ENCODE data around the gene ACD. TPM values are rescaled to one million over a fixed set of nuclear protein-coding genes. Genes with fewer than 3 reads are reported as not detected.
A peak's percentile ranks its signal among the peaks of the same experiment; 100 is the strongest.

The ACD gene
- total RNA-seq, 1 donor from 2014 or later = 24.5 TPM

GRCh38 chr16:67666559-67667452 is 6.7 kb upstream of the ACD start, which contains the start of the genes C16orf86 and ENKD1:
TSS of gene C16orf86 (plus strand) at chr16:67666814. CDS start at chr16:67666971, 157 bp downstream.
TSS of gene ENKD1 (minus strand) at chr16:67666750. CDS start at chr16:67666442, 308 bp downstream.
- DNase-seq (ENCODE audit: low spot score in 2 of 2, unreplicated experiment in 2 of 2) = peak in 1 of 2 experiments; percentile 56

GRCh38 chr16:67666032-67666551 is 6.0 kb upstream of the ACD start:
- H3K9me3 Mint-ChIP-seq = no peaks in the 10 kb centered on the region
- TF ChIP-seq, protein P1, sequence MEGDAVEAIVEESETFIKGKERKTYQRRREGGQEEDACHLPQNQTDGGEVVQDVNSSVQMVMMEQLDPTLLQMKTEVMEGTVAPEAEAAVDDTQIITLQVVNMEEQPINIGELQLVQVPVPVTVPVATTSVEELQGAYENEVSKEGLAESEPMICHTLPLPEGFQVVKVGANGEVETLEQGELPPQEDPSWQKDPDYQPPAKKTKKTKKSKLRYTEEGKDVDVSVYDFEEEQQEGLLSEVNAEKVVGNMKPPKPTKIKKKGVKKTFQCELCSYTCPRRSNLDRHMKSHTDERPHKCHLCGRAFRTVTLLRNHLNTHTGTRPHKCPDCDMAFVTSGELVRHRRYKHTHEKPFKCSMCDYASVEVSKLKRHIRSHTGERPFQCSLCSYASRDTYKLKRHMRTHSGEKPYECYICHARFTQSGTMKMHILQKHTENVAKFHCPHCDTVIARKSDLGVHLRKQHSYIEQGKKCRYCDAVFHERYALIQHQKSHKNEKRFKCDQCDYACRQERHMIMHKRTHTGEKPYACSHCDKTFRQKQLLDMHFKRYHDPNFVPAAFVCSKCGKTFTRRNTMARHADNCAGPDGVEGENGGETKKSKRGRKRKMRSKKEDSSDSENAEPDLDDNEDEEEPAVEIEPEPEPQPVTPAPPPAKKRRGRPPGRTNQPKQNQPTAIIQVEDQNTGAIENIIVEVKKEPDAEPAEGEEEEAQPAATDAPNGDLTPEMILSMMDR (IDR thresholded peaks at IDR 0.05; ENCODE audit: unreplicated experiment) = no peak
- no peaks in the 10 kb centered on the region for H3K27me3 Mint-ChIP-seq (ENCODE audit: low read depth)
- H3K4me1 Mint-ChIP-seq = peaks cover 8% of the 10 kb centered on the region
- peaks cover 2% of the 10 kb centered on the region for H3K36me3 Mint-ChIP-seq
- no peak for DNase-seq (ENCODE audit: low spot score in 2 of 2, unreplicated experiment in 2 of 2)
- no peak overlapping the region for H3K27ac Mint-ChIP-seq
- H3K4me3 Mint-ChIP-seq = peak overlapping the region; percentile 70

More at GRCh38 chr16:67666559-67667452, 6.7 kb upstream of the ACD start, which contains the start of the genes C16orf86 and ENKD1:
- Mint-ChIP-seq H3K27me3 (ENCODE audit: low read depth) (no peaks in the 10 kb centered on the region), H3K4me3 (peak within 1 kb of the TSS; percentile 73), H3K36me3 (peaks cover 2% of the 10 kb centered on the region), H3K4me1 (peaks cover 4% of the 10 kb centered on the region), H3K27ac (peak within 1 kb of the TSS; percentile 64), H3K9me3 (no peaks in the 10 kb centered on the region)
- TF ChIP-seq, protein P1 (IDR thresholded peaks at IDR 0.05; ENCODE audit: unreplicated experiment) = no peak

GRCh38 chr16:67665598-67665997 is 5.5 kb upstream of the ACD start:
- no peak for DNase-seq (ENCODE audit: low spot score in 2 of 2, unreplicated experiment in 2 of 2)
- TF ChIP-seq, protein P1 (IDR thresholded peaks at IDR 0.05; ENCODE audit: unreplicated experiment) = no peak
- Mint-ChIP-seq H3K4me1 (peaks cover 9% of the 10 kb centered on the region), H3K9me3 (no peaks in the 10 kb centered on the region), H3K4me3 (peak overlapping the region; percentile 70), H3K27ac (no peak overlapping the region), H3K27me3 (ENCODE audit: low read depth) (no peaks in the 10 kb centered on the region), H3K36me3 (peaks cover 2% of the 10 kb centered on the region)

- no peaks in the 10 kb centered on the region for H3K9me3 Mint-ChIP-seq
- H3K36me3 Mint-ChIP-seq = peaks cover 2% of the 10 kb centered on the region
- DNase-seq (ENCODE audit: low spot score in 2 of 2, unreplicated experiment in 2 of 2) = no peak
- H3K4me1 Mint-ChIP-seq = peaks cover 9% of the 10 kb centered on the region
- TF ChIP-seq, protein P1 (IDR thresholded peaks at IDR 0.05; ENCODE audit: unreplicated experiment) = no peak
- H3K27ac Mint-ChIP-seq = no peak overlapping the region
- no peaks in the 10 kb centered on the region for H3K27me3 Mint-ChIP-seq (ENCODE audit: low read depth)
- peak overlapping the region; percentile 24 for H3K4me3 Mint-ChIP-seq
These were observed 4.8 kb upstream of the ACD start for GRCh38 chr16:67664871-67665270.

DNA sequence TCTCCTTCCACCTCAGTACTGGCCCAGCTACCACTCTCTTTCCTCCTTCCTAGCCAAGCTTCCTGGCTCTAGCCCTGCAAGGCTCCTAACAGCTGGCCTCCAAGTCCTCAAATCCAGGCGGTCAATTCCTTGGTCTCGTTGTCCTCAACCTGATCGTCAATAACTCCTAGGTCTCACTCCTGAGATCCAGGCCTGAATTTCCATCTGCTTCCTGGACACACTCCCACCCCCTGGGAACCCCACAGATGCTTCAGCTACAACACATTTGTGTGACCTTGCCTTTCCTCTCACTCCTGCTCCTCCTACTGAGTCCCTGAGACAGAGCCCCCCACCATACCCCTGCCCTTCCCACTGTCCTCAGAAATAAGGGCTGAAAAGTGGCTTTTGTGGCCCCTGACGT is 4.2 kb upstream of the ACD start:
- TF ChIP-seq, protein P1 (IDR thresholded peaks at IDR 0.05; ENCODE audit: unreplicated experiment) = no peak
- no peak for DNase-seq (ENCODE audit: low spot score in 2 of 2, unreplicated experiment in 2 of 2)
- Mint-ChIP-seq H3K9me3 (no peaks in the 10 kb centered on the region), H3K36me3 (peaks cover 2% of the 10 kb centered on the region), H3K4me1 (peaks cover 14% of the 10 kb centered on the region), H3K27ac (no peak overlapping the region), H3K4me3 (no peak overlapping the region), H3K27me3 (ENCODE audit: low read depth) (no peaks in the 10 kb centered on the region)
